ENCODE measurements around the gene GABRB2.

DNA sequence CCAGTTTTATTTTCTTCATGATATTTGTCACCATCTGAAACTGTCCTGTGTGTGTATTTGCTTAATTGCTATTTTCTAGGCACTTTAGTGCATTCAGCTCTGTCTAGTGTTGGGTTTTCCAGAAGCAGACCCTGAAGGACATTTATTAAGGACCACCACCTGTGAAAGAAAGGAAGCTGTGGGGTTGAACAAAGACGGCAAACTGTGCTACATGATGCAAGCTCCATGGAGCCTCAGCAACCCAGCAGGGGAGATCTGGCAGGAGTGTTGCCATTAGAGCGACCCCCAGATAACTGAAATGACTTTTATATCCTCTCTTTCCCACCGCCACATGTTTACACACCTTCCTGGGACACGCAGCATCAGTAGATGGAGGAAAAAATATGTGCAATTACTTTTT is 125.5 kb downstream of the GABRB2 start:
- TF ChIP-seq YY1 (IDR thresholded peaks at IDR 0.05; ENCODE audit: insufficient read depth, insufficient read length) (no peak), SUZ12 (IDR thresholded peaks at IDR 0.05; ENCODE audit: extremely low read depth, insufficient read depth, insufficient read length) (no peak)

Measured in NT2/D1 (cell line).